HuH-7 (cell line): ENCODE data around the gene KCNF1.
A peak's percentile ranks its signal among the peaks of the same experiment; 100 is the strongest.

Source experiments
- DNase-seq: peaks from one replicate; pipeline ENCODE4 v3.0.0; 2011; ENCODE audit warnings: low spot score

KCNF1 gene

DNA sequence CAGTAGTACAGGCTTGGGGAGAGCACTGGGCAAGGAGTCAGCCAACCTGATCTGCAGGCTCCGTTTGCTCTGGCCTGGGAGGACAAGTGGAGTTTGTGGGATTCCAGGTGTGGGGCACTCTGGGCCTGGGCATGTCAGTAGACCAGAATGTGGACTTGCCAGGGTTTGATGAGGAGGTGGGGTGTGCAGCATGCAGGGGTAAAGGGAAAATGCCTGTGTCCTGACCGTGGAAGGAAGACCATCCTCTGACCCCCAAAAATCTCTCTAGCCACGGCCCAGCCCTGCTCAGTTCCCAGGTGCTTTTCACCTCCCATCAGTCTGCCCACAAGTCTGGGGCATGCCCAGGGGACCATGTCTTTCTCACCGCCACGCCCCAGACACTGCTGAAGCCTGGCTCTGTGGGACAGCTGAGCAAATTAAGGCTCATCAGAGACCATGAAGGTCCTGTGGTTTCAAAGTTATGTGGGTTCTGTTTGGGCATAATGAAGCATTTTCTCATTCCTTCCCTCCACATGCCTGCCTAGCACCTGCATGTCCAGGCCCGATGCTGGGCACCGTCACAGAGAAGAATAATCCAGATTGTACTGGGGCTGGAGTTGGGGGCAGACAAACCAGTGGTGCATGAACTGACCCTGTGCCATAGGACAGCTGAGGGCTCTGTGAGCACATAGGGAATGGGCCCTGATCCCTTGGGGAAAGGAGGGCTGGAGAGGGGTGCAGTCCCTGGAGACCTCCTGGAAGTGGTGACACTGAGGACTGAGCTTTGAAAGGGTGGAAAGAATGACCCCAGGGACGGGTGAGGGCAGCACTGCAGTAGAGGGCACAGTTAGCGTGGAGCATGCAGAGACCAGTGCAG lies 6.5 kb upstream of the KCNF1 start:
- no peak for DNase-seq

DNA sequence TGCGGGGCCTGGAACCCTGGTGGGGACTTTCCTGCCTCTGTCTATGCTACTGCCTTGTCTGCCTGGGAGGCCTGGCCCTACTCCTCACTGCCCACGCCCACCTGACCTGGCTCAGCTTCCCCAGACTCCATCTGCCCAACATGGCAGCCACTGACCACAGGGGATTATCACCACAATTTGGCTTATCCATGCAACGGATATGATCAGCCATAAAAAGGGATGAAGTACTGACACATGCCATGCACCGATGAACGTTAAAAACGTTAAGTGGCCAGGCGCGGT lies 5.9 kb upstream of the KCNF1 start:
- DNase-seq, result no peak

DNA sequence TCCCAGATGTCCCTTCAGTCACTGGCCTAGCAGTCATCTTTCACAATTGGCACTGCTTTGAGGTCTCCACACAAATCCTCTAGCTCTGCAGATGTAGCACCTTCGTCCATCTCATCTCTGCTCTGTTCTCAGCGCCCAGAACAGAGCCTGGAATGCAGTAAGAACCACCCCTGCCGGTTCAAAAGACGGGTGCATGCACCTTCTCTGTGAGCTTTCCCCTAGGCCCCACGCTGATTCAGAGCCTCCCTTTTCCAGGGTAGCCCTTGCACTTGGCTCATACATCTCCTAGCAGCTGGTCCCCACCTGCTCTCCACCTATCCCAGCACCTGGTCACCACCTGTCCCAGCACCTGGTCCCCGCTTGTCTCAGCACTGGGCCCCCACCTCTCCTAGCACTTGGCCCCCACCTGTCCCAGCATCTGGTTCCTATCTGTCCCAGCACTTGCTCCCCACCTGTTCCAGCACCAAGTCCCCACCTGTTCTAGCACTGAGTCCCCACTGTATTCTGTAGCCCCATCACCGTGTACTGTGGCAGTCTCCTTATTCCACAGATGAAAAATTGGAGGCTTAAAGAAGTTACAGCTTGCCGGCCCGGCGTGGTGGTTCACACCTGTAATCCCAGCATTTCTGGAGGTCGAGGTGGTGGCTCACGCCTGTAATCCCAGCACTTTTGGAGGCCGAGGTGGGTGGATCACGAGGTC lies 4.7 kb upstream of the KCNF1 start:
- no peak for DNase-seq

DNA sequence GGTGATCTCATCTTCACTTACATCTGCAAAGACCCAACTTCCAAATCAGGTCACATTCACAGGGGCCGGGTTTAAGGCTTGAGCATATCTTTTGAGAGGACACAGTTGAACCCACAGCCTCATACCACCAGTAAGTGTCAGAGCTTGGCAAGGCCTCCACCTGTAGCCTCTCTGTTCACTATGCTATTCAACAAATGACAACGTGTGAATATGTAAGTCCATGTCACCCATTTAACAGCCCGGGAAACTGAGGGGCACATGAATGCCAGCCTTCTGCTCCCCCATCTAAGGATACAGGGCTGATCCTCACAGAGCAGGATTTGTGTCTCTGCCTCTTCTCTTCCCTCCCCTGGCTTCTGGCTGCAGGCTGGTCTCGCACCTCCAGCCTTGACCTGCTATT lies 3.5 kb upstream of the KCNF1 start:
- no peak for DNase-seq

DNA sequence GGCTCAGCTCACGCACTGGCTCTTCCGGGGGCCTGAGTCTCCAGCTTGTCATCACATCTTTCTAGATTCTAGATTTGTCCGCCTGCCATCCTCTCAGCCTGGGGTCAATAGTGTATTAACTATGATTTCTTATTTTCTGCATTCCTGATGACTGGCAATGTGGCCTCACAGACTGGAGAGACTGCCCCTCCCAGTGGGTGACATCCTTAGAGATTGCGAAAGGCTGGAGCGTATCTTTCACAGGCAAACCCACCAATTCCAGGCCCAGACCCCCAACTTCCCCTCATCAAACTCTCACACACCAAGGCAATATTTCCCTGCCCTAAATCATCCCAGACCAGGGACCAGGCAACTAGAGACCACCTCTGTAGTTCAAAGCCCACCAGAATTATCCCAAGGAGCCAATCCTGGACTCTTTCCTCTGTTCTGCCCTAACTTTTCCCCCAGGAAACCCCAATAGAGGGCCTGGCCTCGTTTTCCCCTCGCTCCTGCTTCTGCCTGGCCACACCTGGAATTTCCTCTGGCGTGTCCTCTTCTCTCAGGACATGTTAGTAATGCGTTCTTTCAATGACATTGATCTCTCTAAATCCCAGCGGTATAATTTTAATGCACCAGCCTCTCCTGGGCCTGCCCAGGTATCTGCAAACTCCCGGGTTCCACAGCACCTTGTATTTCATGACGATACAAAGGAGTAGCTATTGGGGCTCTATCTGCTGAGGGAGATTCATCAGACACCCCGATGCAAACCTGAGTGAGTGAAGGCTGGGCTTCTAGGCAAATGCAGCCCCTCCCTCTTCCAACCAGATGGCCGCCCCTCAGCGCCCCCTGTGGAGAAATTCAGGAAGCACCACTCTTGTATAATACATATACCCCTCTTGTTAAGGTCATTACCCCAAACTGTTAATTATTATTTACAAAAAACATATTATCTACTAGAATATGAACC lies 2.4 kb upstream of the KCNF1 start:
- peak; percentile 51 for DNase-seq

DNA sequence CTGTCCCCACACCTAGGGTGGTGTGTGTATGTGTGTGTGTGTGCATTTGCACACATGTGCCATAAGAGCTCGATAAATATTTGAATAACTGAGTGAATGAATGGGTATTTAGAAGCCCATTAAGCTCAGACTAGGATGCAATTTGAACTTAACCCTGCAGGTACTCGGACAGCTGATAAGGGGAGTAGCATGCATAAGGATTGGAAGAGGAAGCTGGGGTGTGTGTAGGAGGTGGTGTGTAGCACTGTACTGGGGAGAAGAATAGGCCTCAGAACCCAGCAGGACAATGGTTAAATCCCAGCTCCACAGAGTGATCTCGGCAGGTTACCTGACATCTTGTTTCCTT lies 1.8 kb upstream of the KCNF1 start:
- no peak for DNase-seq

DNA sequence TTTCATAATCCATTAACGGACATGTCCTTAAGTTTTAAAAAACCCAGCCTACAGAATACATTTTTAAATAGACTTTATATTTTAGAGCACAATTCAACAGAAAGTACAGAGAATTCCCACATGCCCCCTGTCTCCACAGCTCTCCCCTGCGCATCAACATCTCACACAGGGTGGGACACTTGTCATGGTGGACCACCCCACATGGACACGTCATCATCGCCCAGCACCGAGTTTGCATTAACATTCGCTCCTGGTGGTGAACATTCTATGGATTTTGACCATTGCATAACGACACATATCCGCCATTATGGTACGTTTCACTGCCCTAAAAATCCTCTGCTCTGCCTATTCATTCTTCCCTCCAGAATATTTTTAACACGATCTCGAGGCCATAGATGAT lies 1.1 kb upstream of the KCNF1 start:
- DNase-seq, result no peak

DNA sequence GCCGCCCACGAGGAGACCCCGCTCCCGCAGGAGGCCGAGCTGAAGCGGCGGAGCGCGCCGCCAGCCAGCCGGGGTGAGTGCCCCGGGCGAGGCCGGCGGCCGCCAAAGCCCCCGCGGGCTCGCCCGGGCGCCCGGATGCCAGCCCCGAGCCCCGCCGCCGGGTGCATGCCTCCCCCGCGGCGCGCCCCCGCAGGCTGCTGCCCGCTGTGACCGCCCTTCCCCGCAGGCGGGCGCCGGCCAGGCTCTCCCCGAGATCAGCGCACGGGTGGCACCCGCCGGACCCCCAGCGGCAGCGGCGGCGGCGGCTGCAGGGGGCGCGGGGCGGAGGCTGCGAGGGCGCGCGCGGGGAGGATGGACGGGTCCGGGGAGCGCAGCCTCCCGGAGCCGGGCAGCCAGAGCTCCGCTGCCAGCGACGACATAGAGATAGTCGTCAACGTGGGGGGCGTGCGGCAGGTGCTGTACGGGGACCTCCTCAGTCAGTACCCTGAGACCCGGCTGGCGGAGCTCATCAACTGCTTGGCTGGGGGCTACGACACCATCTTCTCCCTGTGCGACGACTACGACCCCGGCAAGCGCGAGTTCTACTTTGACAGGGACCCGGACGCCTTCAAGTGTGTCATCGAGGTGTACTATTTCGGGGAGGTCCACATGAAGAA lies 470 bp downstream of the KCNF1 start:
- DNase-seq, result no peak

DNA sequence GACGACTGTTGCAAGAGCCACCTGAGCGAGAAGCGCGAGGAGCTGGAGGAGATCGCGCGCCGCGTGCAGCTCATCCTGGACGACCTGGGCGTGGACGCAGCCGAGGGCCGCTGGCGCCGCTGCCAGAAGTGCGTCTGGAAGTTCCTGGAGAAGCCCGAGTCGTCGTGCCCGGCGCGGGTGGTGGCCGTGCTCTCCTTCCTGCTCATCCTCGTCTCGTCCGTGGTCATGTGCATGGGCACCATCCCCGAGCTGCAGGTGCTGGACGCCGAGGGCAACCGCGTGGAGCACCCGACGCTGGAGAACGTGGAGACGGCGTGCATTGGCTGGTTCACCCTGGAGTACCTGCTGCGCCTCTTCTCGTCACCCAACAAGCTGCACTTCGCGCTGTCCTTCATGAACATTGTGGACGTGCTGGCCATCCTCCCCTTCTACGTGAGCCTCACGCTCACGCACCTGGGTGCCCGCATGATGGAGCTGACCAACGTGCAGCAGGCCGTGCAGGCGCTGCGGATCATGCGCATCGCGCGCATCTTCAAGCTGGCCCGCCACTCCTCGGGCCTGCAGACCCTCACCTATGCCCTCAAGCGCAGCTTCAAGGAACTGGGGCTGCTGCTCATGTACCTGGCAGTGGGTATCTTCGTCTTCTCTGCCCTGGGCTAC lies 1.2 kb downstream of the KCNF1 start:
- DNase-seq, result no peak

DNA sequence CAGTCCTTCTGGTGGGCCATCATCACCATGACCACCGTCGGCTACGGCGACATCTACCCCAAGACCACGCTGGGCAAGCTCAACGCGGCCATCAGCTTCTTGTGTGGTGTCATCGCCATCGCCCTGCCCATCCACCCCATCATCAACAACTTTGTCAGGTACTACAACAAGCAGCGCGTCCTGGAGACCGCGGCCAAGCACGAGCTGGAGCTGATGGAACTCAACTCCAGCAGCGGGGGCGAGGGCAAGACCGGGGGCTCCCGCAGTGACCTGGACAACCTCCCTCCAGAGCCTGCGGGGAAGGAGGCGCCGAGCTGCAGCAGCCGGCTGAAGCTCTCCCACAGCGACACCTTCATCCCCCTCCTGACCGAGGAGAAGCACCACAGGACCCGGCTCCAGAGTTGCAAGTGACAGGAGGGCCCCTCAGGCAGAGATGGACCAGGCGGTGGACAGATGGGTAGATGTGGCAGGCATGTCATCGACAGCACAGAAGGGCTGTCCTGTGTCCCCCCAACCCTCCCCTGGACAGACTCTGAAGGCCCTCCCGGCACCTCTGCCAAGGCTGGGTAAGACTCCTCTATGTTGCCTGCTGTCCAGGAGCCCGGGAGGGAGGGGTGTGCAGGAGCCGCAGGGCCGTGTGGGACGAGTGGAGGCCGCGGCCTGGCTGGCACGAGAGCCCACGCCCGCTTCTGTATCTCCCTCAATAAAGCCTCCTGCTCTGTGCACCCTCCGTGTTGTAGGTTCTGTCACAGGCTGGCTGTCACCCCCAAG lies 2.0 kb downstream of the KCNF1 start:
- no peak for DNase-seq

DNA sequence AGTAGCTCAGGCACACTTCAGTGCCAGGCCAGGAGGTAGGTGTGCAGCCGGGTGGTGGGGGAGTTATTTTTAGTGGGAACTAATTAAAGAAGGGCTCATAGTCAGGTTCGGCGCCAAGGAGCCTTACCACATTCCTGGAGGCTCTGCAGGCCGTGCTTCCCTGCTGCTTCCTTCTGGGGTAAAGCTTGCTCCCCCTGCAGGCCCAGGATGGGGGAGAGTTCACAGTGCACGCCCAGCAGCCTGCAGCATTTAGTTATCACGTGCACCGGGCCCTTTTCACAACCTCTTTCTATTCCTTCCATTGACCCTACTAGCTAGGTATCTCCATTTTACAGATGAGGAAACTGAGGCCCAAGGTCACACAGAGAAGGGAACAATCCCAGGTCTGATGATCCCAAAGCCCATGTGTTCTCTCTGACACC lies 2.5 kb downstream of the KCNF1 start:
- DNase-seq, result no peak

DNA sequence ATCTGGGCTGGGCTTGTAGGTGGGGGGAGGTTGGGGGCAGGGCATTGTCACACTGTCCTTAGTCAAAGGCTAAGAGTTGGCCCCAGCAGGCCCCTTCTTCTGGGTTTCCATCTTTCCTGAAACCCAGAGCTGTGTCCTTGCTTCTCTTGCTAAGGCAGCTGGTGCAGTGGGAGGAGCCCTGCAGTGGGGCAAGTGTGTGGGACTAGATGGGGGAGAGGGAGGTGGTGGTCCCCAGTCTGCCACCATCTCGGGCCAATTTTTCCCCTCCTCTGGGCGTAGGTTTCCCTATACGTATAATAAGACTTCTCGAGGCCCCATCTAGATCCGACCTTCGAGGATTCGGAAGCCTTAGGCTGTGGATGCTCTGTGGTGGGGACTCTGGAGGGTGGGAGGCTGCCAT lies 3.5 kb downstream of the KCNF1 start:
- DNase-seq, result no peak

DNA sequence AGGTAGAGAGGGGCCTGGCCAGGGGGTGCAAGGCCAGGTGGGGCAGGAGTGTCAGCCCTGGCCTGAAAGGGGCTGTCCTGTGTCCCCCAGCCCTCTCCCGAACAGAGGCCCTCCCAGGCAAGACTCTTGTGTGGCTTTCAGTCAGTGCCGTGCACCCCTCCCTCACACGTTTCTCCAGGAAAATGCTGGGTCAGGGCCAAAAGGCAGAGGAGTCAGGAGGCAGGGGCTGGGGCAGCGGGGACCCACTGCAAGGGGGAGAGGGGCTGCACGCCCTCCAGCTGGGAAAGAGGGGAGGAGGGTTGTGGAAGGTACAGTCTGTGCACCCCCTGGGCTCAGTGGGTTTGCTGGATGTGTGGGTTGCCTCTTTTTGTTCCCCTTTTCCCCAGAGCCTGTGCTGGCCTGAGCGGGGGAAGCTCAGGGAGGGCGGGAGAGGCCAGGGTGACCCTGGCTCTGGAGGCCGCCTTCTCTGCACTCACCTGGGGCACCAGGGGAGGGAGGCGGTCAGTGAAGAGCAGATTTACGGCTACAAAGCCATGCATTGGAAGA lies 4.1 kb downstream of the KCNF1 start:
- DNase-seq, result no peak

DNA sequence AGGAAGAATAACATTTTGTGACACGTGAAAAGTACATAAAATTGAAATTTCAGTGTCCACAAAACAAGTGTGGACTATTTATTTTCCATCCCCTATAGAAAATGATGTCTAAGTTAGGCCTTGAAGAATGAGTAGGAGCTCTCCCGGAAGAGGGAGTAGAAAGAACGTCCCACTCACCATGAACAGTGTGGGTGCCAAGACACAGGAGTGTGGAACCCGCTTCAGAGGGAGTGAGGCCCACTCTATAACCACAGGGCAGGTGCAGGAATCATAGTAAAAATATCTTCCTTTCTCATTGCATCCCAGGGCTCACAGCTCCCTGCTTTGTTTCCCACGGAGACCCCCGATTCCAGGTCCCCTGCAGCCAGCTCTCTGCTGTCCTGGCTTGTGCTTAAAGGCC lies 5.2 kb downstream of the KCNF1 start:
- no peak for DNase-seq

DNA sequence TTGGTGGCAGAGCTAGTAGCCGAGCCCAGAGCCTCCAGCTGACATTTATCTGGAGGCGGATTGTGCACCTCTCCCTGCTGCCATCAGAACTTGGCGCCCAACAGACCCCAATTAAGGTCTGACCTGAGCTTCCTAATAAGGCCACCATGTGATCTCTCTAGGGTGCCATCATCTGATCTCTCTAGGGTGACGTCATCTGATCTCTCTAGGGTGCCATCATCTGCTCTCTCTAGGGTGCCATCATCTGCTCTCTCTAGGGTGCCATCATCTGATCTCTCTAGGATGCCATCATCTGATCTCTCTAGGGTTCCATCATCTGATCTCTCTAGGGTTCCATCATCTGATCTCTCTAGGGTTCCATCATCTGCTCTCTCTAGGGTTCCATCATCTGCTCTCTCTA lies 6.2 kb downstream of the KCNF1 start:
- DNase-seq, result no peak

DNA sequence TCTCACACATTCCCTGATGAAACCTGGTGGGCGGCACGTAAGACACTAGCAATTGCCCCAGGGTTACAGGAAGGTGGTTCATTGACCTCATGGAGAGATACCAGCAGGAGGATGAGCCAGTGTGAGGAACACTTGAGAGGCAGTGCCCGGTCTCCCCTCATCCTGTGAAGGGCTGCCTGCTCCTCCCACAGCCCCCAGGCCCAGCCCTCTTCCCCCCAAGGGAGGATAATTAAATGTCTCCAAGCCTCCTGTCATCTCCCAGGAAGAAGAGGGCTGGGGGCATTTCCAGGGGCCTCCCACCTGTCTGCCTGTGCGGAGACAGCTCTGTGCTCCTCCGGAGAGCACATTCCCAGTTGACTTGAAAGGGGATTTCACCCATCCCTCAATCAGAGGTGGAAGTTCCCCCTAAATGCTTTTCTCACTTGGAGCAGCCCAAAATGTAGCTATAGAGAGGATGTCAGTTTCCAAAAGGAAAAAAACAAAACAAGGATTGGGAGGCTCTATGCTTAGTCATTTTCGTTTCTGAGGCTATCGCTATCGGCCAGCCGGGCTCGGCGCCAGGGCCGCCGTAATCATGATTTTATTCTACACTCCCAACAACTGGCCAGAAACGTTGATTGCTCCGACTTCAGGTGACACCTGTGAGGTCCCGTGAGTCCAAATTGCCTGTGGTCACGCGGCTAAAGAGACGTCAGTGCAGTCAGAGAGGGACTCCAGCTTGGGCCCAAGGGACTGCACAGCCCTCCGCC lies 7.1 kb downstream of the KCNF1 start:
- DNase-seq, result no peak

DNA sequence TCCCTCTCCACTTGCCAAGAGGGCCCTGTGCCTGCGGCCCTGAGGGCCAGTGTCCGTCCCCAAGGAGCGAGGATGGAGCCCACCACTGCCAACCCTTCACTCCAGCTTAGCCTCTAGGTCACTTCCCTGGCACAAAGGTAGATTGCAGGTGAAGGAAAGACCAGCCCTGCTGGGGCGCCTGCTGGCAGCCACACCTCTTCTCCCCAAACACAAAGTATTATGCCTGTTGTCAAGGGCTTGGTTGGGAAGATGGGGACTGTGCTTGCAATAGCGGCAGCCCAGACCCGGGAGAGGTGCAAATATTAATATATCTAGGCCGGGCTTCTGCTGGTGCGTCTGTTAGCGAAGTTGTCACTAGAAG lies 7.7 kb downstream of the KCNF1 start:
- DNase-seq, result no peak

DNA sequence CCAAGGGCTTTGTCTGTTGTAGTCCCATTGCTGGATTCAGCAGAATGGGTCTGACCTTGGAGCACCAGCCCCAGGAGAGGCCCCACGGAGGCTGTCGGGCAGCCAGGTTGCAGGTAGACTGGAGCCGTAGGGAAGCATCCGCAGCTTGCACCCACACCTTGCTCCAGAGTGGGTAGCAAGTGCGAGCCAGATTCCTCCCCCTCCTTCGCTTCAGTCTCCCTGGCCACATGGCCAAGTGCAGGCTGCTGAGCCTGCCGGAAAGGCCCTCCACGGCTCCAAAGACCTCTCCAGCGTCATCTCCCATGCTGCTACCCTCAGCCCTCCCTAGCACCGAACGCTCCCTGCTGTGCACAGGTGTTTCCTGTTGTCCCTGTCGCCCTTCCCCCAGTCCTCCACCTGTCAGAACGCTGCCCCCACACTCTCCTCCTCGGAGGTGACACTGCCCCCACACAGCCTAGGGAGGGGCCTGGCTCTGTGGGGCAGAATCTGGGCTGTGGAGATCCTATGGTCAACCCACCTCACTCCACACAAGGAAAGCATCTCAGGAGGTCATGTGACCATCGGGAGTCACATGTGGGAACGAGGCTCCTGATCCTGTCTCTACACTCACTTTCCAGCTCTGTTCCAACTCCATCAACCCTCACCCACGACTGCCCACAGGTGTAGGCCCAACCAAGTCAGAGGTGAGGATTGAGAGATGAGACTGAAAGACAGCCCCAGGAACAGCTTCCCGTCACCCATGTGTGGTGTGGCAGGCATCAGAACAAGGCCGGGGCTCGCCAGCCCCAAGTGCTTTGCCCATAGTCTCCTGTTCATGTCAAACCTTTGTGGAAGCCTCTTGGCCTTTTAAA lies 8.3 kb downstream of the KCNF1 start:
- DNase-seq, result no peak

DNA sequence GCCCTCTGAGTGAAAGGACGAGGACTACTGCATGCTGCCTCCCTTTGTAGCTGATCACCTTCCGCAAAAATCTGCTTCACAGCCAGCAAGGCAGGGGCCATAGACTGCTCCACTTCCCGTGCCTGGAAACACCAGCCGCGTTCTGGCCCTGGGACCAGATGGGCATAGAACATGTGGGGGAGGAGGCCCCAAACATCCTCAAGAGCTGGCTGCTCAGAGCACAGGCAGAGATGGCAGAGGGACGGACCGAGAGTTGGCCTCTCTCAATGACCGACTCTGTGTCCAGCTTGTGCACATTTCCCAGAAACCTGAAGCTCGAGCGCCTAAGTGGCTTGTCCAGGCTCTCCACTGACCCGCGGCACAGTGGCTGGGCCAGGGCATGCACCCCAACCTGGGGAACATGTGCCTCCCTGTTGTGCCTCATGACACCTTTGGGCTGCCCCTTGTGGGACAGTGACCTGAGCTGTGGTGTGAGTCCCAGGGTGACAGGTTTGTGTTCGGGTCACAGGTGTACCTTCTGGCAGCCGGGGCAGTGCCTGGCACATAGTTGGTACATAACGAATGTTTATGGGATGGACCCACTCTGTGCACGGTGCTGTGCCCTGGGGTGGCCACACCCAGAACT lies 9.1 kb downstream of the KCNF1 start:
- no peak for DNase-seq
